Tibial nerve (tissue), 4 donors: Measurements from ENCODE around the gene FETUB.

Experiments used
- EP300 ChIP-seq, 2 donors: sonication (generic); formaldehyde crosslinking; IDR thresholded peaks; one replicate each; pipeline ENCODE4 v1.6.1; 2017; ENCODE audit warnings: antibody characterized with exemption in 2 of 2, mild to moderate bottlenecking in 1 of 2
- POLR2A ChIP-seq, 2 donors: fragments of 450-650 bp; IDR thresholded peaks; one replicate each; pipeline ENCODE4 v1.6.1; 2017; ENCODE audit warnings: antibody characterized with exemption in 2 of 2, mild to moderate bottlenecking in 2 of 2, moderate library complexity in 2 of 2
- TF ChIP-seq, protein P1 (sequence below), 5 experiments: fragments of 200-600 bp in 3 of 5; fragments of 450-650 bp in 2 of 5; sonication (generic) in 3 of 5; IDR thresholded peaks; one replicate each; pipeline ENCODE4 v1.5.1; 2016 to 2019; ENCODE audit warnings: antibody characterized with exemption in 5 of 5, mild to moderate bottlenecking in 3 of 5, moderate library complexity in 2 of 5

DNA sequence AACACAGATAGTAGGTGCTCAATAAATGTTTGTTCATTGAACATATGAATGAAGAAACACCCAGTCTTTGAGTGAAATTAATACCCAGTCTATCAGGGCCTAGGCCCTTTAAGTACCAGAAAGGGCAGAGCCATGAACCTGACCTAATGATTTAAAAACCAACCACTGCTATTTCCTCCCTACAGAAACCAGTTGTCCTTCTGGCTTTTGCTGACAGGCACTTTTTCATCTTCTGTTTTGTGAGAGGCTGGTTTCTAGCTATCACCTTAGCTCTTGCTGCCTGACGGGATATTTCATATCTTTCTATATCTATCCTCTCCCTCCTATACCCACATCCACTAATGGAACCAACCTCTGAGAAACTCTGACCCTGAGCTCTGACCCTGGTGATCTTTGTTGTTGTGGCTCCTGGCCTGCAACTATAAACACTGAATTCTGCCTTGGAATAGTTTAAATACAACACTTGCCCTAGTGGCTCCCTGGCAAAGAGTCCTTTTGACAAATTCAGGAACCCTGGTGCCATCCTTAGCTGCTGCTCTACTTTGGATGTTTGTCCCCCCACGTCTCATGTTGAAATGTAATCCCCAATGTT lies 31.5 kb upstream of the FETUB start:
- no peak for TF ChIP-seq EP300 (IDR thresholded peaks at IDR 0.05)
- TF ChIP-seq, protein P1, sequence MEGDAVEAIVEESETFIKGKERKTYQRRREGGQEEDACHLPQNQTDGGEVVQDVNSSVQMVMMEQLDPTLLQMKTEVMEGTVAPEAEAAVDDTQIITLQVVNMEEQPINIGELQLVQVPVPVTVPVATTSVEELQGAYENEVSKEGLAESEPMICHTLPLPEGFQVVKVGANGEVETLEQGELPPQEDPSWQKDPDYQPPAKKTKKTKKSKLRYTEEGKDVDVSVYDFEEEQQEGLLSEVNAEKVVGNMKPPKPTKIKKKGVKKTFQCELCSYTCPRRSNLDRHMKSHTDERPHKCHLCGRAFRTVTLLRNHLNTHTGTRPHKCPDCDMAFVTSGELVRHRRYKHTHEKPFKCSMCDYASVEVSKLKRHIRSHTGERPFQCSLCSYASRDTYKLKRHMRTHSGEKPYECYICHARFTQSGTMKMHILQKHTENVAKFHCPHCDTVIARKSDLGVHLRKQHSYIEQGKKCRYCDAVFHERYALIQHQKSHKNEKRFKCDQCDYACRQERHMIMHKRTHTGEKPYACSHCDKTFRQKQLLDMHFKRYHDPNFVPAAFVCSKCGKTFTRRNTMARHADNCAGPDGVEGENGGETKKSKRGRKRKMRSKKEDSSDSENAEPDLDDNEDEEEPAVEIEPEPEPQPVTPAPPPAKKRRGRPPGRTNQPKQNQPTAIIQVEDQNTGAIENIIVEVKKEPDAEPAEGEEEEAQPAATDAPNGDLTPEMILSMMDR (IDR thresholded peaks at IDR 0.05): no peak
- no peak for TF ChIP-seq POLR2A (IDR thresholded peaks at IDR 0.05)
